ENCODE results near the gene OR10K1. TPM values are rescaled to one million over a fixed set of nuclear protein-coding genes. Genes with fewer than 3 reads are reported as not detected.

The OR10K1 gene
- total and polyA plus RNA-seq, 4 donors: not detected

DNA sequence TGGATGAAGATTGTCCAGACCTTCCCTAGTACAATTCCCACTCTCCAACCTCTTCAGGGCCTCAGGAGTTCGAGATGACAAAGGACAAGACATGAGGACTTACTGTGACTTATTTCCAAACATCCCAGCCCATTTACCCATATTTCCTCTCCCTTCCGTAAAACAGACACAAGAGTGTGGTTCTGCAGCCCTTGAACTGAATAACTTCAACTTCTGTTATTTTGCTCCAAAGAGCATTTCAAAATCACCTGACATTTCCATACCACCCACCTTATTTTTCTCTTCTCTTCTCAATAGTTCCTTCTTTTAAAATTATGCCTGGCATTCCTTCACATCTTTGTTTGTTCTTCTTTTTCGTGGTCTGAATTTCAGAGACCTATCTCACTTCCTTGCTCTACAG, 26.9 kb upstream of the OR10K1 start:
- no peaks in the 10 kb centered on the region for H3K4me1 ChIP-seq (ENCODE audit: control insufficient read depth in 4 of 4, insufficient read depth in 4 of 4, low read length in 3 of 4)
- TF ChIP-seq, protein P1, sequence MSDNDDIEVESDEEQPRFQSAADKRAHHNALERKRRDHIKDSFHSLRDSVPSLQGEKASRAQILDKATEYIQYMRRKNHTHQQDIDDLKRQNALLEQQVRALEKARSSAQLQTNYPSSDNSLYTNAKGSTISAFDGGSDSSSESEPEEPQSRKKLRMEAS (IDR thresholded peaks at IDR 0.05): no peak
- TF ChIP-seq RAD21 (IDR thresholded peaks at IDR 0.05): no peak
- no peak for TF ChIP-seq JUND (IDR thresholded peaks at IDR 0.05)
- TF ChIP-seq RXRA (IDR thresholded peaks at IDR 0.05): no peak
- TF ChIP-seq, protein P2, sequence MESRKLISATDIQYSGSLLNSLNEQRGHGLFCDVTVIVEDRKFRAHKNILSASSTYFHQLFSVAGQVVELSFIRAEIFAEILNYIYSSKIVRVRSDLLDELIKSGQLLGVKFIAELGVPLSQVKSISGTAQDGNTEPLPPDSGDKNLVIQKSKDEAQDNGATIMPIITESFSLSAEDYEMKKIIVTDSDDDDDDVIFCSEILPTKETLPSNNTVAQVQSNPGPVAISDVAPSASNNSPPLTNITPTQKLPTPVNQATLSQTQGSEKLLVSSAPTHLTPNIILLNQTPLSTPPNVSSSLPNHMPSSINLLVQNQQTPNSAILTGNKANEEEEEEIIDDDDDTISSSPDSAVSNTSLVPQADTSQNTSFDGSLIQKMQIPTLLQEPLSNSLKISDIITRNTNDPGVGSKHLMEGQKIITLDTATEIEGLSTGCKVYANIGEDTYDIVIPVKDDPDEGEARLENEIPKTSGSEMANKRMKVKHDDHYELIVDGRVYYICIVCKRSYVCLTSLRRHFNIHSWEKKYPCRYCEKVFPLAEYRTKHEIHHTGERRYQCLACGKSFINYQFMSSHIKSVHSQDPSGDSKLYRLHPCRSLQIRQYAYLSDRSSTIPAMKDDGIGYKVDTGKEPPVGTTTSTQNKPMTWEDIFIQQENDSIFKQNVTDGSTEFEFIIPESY (IDR thresholded peaks at IDR 0.05): no peak
- TF ChIP-seq FOXA2 (IDR thresholded peaks at IDR 0.05): no peak
- TF ChIP-seq SP1 (IDR thresholded peaks at IDR 0.05): no peak
- TF ChIP-seq EGR1 (IDR thresholded peaks at IDR 0.05; ENCODE audit: low read depth in 2 of 2): no peak
- TF ChIP-seq, protein P3, sequence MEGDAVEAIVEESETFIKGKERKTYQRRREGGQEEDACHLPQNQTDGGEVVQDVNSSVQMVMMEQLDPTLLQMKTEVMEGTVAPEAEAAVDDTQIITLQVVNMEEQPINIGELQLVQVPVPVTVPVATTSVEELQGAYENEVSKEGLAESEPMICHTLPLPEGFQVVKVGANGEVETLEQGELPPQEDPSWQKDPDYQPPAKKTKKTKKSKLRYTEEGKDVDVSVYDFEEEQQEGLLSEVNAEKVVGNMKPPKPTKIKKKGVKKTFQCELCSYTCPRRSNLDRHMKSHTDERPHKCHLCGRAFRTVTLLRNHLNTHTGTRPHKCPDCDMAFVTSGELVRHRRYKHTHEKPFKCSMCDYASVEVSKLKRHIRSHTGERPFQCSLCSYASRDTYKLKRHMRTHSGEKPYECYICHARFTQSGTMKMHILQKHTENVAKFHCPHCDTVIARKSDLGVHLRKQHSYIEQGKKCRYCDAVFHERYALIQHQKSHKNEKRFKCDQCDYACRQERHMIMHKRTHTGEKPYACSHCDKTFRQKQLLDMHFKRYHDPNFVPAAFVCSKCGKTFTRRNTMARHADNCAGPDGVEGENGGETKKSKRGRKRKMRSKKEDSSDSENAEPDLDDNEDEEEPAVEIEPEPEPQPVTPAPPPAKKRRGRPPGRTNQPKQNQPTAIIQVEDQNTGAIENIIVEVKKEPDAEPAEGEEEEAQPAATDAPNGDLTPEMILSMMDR (IDR thresholded peaks at IDR 0.05; ENCODE audit: low read depth, low read length, missing input control): no peak
- TF ChIP-seq GABPA (IDR thresholded peaks at IDR 0.05 in 1 of 2, conservative IDR thresholded peaks at IDR 0.05 in 1 of 2): no peak
- no peak for TF ChIP-seq HNF4A (conservative IDR thresholded peaks at IDR 0.05)
- TF ChIP-seq TAF1 (conservative IDR thresholded peaks at IDR 0.05): no peak
- TF ChIP-seq, protein P4, sequence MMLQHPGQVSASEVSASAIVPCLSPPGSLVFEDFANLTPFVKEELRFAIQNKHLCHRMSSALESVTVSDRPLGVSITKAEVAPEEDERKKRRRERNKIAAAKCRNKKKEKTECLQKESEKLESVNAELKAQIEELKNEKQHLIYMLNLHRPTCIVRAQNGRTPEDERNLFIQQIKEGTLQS (IDR thresholded peaks at IDR 0.05): no peak
- TF ChIP-seq NR2F2 (IDR thresholded peaks at IDR 0.05): no peak
- no peak for TF ChIP-seq FOXA1 (IDR thresholded peaks at IDR 0.05)
- TF ChIP-seq, protein P5, sequence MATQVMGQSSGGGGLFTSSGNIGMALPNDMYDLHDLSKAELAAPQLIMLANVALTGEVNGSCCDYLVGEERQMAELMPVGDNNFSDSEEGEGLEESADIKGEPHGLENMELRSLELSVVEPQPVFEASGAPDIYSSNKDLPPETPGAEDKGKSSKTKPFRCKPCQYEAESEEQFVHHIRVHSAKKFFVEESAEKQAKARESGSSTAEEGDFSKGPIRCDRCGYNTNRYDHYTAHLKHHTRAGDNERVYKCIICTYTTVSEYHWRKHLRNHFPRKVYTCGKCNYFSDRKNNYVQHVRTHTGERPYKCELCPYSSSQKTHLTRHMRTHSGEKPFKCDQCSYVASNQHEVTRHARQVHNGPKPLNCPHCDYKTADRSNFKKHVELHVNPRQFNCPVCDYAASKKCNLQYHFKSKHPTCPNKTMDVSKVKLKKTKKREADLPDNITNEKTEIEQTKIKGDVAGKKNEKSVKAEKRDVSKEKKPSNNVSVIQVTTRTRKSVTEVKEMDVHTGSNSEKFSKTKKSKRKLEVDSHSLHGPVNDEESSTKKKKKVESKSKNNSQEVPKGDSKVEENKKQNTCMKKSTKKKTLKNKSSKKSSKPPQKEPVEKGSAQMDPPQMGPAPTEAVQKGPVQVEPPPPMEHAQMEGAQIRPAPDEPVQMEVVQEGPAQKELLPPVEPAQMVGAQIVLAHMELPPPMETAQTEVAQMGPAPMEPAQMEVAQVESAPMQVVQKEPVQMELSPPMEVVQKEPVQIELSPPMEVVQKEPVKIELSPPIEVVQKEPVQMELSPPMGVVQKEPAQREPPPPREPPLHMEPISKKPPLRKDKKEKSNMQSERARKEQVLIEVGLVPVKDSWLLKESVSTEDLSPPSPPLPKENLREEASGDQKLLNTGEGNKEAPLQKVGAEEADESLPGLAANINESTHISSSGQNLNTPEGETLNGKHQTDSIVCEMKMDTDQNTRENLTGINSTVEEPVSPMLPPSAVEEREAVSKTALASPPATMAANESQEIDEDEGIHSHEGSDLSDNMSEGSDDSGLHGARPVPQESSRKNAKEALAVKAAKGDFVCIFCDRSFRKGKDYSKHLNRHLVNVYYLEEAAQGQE (IDR thresholded peaks at IDR 0.05): no peak
- no peak for TF ChIP-seq YY1 (IDR thresholded peaks at IDR 0.05)

More for the DNA sequence above, 26.9 kb upstream of the OR10K1 start:
- peaks cover 0 to 2% (median 0%) of the 10 kb centered on the region in 4 donors for H3K27me3 ChIP-seq (ENCODE audit: control insufficient read depth in 4 of 4, insufficient read depth in 4 of 4, low read length in 3 of 4)
- WGBS: 43% methylated on average over 3 of the region's 3 CpGs
- no peak overlapping the region for H3K4me3 ChIP-seq (ENCODE audit: low read depth in 1 of 3, low read length in 3 of 3)
- H3K27ac ChIP-seq (ENCODE audit: low read depth in 1 of 2, low read length in 2 of 2): no peak overlapping the region
- no peaks in the 10 kb centered on the region for H3K9me3 ChIP-seq (ENCODE audit: control insufficient read depth in 4 of 4, low read length in 3 of 4)
- no peak for DNase-seq (ENCODE audit: low spot score)
- no peaks in the 10 kb centered on the region for H3K36me3 ChIP-seq (ENCODE audit: control insufficient read depth in 4 of 4, insufficient read depth in 3 of 4, low read depth in 1 of 4, low read length in 3 of 4)
- no peak overlapping the region for H3K9ac ChIP-seq (ENCODE audit: low read depth in 1 of 2, low read length in 2 of 2)

Data from liver (tissue), 9 donors.